D341Med (cell line): ENCODE data around the gene CKM.
A peak's percentile ranks its signal among the peaks of the same experiment; 100 is the strongest.
"Not testable (repeated sequence)": the region's sequence is repeated elsewhere in the genome, so short reads cannot be mapped to it uniquely, and the experiment has no call there.

ENCODE experiments used
- DNase-seq: peaks from one replicate; pipeline ENCODE4 v3.0.0; 2012; ENCODE audit warnings: low spot score

CKM gene

DNA sequence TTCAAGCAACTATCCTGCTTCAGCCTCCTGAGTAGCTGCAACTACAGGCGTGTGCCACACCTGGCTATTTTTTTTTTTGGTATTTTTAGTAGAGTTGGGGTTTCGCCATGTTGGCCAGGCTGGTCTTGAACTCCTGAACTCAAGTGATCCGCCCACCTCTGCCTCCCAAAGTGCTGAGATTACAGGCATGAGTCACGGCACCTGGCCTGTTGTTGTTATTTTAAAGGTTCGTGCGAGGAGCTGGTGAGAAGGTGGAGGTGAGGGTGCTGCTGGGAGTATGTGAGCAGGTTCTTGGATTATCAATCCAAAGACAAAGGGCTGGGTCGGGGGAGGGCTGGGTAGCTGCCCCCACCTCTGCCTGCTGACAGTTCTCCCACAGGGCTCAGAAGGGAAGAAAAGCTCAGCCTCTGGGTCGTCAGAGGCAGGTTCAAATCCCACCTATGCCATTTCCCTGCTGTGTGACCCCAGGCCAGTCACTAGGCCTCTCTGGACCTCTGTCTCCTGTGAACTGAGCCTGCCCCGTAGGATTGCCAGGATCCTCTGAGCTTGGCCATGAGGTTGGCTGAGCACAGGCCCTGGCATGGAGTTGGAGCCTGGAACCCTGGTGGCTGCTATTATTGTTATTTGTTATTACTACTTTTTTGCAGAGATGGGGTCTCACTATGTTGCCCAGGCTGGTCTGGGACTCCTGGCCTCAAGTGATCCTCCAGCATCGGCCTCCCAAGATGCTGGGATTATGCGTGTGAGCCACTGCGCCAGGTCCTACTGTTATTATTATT, 1.5 kb downstream of the CKM start:
- no peak for DNase-seq

GRCh38 chr19:45315304-45315703, 7.4 kb downstream of the CKM start:
- DNase-seq = no peak

DNA sequence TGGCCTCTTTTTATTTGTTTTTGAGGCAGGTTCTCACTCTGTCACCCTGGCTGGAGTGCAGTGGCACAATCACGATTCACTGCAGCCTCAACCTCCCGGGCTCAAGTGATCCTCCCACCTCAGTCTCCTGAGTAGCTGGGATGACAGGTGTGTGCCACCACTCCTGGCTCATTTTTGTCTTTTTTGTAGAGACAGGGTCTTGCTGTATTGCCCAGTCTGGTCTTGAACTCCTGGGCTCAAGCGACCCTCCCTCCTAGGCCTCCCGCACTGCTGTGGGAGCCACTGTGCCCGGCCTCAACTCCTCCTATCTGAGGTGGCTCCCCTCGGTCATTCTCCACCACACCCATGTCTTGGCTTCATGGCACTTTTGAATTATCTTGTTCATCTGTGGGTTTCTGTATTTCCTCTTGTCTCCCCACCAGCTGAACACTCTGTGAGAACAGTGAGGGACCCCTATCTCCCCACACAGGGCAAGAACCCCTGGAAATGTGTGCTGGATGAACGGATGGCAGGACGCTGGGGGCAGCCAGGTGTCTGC, 7.9 kb downstream of the CKM start:
- DNase-seq = no peak

- not testable (repeated sequence) for DNase-seq
Measured at GRCh38 chr19:45312285-45312684, 10.4 kb downstream of the CKM start.

- DNase-seq = peak; percentile 22
Measured at GRCh38 chr19:45311621-45312020, 11.1 kb downstream of the CKM start.

GRCh38 chr19:45309322-45309721, 13.4 kb downstream of the CKM start:
- DNase-seq = not testable (repeated sequence)

- no peak for DNase-seq
Measured at GRCh38 chr19:45307361-45307760, 15.3 kb downstream of the CKM start.

DNA sequence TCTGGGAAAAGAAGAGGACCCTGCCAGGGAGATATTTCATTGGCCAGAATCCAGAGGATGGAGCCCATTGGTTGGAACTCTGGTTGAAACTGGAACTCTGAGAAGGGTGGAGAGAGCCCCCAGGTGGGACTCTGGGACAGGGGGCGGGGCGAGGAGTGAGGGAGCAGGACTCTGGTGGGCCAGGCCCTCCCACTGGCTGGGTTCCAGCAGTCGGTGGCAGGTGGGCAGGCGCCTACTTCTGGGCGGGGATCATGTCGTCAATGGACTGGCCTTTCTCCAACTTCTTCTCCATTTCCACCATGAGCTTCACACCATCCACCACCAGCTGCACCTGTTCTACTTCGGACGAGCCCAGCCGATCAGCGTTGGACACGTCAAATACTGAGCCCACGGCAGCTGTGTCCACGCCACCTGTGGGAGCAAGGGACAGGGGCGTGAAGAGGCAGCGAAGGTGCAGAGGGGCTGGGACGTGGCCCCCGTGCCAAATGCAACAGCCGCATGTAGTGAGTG, 16.1 kb downstream of the CKM start:
- DNase-seq = no peak

- no peak for DNase-seq
Measured at GRCh38 chr19:45306040-45306439, 16.6 kb downstream of the CKM start.

DNA sequence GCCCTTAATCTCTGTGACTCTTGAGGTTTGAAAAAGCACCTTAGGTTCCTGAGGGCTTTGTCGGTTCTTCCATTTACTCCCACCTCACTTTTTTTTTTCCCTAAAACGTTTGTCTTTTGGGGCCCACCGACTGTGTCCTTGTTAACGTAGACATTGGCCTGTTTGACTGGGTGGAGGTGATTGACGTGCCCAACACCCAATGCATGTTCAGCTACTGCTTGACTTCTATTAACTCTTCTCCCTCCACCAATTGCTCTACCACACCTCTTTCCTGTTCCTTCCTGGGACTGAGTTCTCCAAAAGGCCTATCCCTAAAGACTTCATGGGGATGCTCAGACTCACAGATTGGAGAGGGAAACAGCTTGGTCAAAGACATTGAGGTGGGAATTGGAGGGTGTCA, 17.3 kb downstream of the CKM start:
- no peak for DNase-seq

GRCh38 chr19:45305007-45305406, 17.7 kb downstream of the CKM start:
- DNase-seq = no peak

DNA sequence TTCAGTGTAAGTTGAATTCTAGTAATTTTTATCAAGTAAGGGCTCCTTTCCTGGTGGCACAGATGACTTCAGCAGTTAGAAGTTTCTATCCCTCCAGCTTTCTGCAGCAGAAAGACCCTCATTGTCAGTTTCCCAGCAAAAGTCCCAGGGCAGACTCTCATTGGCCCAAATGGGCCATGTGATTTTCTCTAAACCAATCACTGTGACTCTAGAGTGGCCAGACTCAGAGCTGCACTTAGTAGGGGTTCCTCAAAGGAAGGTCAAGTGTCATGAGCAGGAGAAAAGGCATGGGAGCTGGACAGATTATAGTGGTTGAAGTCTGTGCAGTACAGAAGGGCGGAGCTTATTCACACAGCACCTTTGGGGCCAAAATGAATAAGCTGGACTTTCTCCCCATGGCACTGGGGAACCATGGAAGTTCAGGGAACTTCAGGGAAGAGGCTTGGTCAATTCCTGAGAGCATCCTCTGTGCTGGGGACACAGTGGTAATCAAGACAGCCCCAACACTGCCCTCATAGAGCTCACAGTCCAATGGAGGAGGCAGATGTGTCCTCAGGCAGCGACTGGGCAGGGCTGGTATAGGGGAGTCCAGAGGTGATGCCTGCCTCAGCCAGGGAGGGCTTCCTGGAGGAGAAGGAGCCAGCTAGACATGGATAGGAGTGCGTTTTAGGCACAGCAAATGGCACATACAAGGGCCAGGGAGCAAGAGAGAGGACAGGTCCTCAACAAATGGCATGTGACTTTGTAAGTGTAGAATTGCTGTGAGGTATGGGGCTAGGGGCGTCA, 18.3 kb downstream of the CKM start:
- DNase-seq = no peak

DNA sequence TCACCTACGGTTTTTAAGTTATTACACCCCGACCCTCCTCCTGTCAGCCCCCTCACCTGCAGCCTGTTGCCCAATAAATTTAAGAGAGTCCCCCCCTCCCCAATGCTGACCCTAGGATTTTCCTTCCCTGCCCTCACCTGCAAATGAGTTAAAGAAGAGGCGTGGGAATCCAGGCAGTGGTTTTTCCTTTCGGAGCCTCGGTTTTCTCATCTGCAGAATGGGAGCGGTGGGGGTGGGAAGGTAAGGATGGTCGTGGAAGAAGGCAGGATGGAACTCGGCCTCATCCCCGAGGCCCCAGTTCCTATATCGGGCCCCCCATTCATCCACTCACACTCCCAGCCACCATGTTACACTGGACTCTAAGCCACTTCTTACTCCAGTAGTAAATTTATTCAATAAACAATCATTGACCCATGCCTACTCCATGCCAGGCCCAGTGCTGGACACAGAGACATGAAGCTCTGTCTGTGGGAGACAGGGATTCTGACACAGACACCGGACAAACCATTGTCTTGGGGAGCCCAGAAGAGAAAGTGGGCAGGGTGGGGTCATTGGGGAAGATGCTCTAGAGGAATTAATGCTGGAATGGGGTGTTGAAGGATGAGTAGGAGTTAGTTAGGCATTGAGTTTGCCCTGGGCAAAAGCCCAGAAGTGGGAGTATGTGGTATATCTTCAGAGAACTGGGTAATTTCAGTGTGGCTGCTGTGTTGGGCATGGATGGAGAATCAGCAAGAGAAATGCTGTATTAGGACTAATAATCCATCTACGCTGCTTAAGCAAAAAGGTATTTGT, 19.2 kb downstream of the CKM start:
- DNase-seq = no peak

GRCh38 chr19:45302416-45302815, 20.3 kb downstream of the CKM start:
- DNase-seq = no peak

GRCh38 chr19:45299719-45300118, 23.0 kb downstream of the CKM start:
- no peak for DNase-seq

DNA sequence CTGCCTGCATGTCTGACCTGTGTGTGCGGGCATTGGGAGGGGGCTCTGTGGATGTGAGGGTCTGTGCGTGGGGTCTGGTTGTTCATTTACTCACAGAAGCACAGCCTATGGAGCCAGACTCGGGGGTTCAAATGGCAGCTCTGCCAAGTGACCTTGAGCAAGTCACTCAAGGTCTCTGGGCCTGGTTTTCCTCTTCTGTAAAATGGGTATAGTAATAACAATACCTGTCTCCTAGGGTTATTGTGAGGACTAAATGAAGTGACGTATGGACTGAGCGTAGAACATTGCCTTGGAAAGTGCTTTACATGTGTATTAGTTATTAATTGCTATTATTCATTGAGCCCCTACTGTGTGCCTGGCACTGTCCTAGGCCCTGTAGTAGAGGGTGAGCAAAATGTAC, 24.4 kb downstream of the CKM start:
- DNase-seq = no peak

- DNase-seq = no peak
Measured at GRCh38 chr19:45297674-45298073, 25.0 kb downstream of the CKM start.

DNA sequence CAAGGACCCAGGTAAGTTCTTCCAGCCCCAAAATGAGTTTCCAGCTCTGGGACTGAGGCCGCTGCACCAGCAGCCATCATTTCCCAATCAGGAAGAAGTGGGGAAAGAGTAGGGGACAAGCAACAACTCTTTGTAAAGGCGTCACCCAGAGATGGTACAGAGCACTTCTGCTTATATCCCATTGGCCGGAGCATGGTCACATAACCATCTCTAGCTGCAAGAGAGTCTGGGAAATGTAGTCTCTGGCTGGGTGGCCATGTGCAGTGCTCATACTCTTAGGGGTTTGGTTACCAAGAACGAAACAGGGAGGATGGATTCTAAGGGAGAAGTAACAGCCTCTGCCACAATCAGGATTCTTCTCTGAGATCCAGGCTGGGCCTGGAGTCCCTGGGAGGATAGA, 26.3 kb downstream of the CKM start:
- DNase-seq = no peak

- no peak for DNase-seq
Measured at GRCh38 chr19:45295873-45296272, 26.8 kb downstream of the CKM start.

DNA sequence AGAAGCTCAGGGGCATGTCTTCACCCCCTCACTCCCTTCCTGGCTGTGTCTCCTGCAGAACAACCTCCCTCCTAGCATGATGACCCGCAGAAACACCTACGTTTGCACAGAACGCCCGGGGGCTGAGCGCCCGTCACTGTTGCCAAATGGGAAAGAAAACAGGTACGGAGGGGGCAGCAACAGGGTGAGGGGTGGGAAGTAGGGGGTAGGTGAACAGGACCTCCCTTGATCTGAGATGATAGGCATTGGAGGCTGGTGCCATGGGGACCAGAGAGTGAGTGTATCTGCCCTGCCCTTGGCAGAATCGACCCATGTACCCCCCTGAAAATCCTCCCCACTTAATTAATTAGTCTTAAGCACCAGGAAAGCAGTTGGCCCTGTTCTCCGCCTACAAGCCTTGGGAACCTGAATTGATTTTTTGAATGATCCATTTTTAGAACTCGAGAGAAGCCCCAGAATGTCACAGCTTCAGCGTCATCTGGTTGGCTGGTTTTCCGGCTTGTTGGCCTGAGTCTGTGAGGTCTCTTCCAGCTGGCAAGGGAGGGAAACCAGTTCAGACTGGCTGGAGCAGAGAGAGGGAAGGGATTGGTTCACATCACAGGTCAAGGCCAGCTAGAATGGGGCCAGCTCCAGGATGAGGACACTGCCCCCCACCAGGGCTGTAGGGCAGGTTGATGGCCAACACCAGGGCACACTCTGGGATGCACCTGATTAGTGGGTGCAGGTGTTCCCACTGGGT, 28.2 kb downstream of the CKM start:
- no peak for DNase-seq

GRCh38 chr19:45293682-45294081, 29.0 kb downstream of the CKM start:
- DNase-seq = no peak

DNA sequence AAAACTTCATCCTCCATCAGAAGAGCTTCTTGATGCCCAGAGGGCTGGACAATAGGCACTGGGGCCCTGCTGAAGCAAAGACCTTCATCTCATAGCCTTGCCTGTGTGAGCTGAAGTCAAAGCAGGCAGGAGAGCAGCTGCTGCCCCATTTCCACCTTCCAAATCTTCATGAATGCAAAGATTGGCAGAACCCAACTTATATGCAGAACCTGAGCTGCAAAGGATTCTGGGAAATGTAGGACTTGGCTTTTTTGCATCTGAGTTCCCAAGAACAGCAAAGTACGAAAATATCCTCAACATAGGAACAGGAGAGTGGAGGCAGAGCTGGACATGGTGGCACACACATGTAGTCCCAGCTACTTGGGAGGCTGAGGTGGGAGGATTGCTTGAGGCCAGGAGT, 30.8 kb downstream of the CKM start:
- DNase-seq = no peak
